ENCODE results near the gene AHNAK.
"Not testable (repeated sequence)": the region's sequence is repeated elsewhere in the genome, so short reads cannot be mapped to it uniquely, and the experiment has no call there.

The AHNAK gene

DNA sequence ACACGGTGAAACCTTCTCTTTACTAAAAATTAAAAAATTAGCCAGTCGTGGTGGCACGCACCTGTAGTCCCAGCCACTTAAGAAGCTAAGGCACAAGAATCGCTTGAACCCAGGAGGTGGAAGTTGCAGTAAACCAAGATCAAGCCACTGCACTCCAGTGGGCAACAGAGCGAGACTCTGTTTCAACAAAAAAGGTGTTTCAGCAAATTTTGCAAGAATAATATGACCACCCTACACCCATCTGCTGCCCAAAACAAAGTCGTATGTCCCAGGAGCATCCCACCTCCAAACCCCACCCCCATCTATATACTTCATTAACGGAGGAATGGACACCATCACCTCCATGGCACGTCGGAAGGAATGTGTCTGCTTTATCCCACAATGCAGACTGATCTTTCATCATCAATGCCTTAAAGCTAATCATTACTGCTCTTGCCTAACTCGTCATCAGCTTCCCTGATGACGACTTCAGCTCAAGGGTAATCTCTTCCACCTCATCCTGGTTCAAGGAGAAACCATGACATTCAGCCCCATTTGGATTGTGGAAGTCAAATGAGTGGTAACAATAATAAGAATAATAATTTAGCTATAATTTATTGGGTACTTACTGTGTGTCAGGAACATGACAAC, 93.7 kb downstream of the AHNAK start:
- DNase-seq, result no peak

DNA sequence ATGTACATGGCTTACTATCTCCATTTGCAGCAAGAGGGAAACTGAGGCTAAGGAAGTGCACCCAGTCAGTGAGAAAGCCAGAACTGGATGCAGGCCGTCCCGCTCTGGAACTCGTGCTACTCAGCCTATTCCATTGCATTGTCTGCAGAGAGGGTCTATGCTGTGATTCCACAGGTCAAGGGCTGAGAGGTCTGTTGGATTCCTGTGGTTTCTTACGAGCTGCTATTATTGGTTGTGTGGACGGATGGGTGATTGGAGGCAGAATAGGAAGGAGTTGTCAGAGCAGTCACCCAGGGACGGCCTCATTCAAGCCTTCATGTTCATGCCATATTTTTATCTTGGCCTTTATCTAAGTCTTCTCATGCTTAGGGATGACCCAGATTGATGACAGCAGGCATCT, 94.3 kb downstream of the AHNAK start:
- no peak for DNase-seq

DNA sequence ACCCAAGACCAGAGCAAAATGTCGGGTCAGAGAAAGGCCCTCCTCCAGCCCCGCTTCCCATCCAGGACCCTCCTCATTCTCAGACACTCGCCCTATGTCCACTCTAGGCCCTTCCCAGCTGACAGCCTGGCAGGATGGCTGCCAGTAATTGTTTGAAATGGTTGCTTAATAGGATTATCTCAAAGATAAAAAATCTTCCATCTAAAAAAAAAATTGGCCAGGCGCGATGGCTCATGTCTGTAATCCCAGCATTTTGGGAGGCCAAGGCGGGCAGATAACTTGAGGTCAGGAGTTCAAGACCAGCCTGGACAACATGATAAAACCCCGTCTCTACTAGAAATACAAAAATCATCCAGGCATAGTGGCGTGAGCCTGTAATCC, 95.4 kb downstream of the AHNAK start:
- DNase-seq, result no peak

DNA sequence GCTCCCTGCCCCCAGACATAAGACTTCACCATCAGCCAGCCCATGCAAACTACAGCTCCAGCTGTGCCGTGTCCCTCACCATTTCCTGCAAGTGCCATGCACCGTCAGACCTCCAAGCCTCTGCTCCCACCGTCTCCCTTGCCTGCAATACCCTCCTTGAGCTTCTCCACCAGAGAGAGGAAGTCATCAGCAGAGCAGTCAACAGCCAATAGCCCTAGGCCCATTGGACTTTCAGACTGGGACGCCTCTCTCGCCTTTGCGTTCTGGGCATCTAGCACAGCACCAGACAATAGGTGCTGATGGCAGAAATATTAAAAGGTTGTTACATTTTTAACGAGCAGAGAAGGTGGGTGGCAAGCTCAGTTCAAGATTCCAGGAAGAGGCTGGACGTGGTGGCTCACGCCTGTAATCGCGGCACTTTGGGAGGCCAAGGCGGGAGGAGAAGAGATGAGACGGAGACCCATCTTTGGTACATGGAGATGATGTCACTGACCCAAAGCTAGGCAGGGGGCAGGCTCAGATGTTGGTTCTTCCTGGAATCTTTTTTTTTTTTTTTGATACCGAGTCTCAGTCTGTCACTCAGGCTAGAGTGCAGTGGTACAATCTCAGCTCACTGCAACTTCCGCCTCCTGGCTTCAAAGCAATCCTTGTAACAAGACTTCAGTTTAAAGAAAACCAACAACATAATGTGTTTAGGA, 95.9 kb downstream of the AHNAK start:
- no peak for DNase-seq

DNA sequence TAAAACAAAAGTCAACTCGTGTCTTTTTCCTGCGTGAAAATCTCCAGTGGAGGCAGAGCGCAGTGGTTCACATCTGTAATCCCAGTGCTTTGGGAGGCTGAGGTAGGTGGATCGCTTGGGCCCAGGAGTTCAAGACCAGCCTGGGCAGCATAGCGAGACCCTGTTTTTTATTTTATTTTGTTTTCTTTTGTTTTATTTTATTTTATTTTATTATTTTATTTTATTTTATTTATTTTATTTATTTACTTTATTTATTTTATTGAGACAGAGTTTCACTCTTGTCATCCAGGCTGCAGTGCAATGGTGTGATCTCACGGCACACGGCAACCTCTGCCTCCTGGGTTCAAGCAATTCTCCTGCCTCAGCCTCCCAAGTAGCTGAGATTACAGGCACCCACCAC, 96.7 kb downstream of the AHNAK start:
- not testable (repeated sequence) for DNase-seq

DNA sequence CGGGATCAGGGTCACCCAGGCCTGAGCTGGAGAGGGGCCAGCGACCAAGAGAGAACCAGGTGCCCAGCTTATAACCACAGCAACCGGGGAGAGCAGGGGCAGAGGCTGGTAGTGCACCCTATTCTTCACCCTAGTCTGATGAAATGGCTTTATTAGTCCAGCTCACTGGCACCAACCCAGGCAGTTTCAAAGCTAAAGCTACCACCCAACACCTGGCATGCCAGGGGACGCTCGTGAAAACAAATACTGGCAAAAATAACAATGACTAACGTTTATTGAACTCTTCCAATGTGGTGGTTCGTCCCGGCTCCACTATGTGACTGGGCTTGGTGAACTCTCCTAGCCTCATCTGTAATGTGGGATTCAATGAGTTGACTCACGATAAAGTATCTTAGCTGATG, 97.2 kb downstream of the AHNAK start:
- no peak for DNase-seq

DNA sequence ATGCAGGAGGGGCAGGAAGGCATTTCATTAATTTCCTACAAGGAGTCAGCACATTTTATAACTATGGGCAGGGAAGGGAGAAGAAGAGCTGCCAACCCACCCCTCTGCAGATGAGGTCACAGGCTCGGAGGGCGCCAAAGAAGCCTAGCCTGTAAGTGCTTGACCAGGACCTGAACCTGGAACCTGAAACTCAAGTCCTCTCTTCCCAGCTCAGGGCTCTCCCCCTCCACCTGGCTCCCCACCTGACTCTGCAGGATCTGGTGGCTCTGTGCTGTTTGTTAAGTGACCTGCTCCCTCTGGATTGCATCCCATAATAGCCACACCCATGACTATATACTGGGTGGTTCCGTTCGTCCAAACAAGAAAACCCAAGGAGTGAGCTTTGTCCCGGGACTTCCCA, 100.5 kb downstream of the AHNAK start:
- DNase-seq, result no peak

DNA sequence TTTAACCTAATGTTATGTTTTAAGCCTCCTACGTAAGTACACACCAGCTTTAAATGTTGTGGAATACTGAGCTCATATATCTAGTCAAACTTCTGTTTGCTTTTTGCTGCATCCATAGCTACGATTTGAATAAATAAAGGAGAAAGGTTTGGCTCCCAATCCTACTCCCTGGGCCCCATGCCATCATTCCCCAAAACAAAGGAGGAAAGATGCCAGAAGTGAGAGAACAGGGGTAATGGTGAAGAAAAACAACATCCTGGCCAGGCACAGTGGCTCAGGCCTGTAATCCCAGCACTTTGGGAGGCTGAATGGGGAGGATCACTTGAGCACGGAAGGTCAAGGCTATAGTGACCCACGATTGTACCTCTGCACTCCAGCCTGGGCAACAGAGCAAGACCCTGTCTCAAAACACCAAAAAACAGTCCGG, 101.3 kb downstream of the AHNAK start:
- DNase-seq, result no peak

DNA sequence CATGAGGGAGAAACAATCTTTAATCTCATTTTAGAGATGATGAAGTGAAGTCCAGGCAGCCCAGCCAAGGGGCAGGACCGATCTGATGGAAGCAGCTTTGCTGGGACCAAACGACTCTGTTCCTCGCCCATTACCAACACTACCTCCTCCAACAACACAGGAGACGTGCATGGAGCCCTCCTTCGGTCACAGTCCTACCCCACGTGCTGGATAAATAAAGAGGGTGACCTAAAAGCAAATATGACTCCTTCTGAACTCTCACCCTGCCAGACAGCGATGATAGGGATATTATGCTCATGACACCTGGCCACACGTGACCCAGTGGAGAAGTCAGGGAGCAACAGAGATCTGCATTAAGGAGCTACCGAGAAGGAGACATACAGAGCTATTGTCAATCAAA, 101.8 kb downstream of the AHNAK start:
- no peak for DNase-seq

DNA sequence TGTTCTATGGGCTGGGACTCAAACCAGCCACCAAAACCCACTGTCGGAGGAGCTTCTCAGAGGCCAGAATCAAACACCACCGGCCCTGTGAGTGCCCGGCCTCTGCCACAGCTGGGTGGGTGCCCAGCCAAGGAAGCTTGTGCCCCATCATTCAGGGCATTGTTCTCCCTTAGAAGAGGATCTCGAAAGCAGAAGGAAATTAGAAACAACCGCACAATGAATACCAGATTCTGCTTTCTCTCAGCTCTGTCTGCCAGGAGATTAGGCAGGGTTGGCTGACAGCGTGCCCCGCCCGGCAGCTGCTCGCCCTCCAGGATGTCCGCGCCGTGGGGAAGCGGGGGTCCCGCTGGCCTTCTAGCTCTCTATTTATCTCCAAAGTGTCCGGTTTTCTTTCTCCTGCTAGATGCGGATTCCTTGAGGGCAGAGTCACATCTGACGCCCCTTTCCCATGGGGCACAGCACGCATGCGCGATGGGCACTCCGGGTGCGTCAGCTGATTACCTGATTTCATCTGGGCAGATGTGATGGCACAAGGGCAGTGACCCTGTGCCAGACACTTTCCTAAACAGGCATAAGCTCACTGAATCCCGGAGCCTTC, 102.3 kb downstream of the AHNAK start:
- DNase-seq, result peak; percentile 62

DNA sequence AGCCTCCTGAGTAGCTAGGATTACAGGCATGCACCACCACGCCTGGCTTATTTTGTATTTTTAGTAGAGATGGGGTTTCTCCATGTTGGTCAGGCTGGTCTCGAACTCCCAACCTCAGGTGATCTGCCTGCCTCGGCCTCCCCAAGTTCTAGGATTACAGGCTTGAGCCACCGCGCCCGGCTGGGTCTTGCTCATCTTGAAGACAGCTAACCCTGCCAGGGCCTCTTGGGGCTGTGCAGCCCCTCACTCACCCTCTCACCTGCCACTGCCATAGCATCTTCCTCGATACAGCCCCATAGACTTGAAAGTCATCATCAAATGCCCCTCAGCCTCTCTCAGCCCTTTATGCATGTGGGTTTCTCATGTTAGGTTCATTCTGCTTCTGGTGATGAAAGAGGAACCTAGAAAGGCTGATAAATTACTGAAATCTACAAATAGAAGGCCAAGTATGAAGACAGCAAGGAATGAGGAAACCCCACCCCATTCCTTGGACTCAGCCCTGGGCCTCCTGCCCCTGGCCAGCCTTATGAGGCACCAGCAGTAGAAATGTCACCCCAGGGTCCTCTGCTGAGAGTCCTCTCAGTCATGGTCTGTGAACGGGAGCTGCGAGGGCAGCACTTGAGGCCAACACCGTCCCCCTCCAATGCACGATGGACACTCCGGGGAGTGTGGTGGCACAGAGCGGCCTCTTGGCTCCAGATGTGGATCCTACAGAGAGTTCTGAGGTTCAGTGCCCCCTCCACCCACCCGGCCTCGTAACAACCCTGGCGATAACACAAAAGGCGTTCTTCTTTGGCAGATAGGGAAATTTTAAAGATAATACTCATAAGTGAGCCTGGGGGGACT, 103.0 kb downstream of the AHNAK start:
- no peak for DNase-seq

DNA sequence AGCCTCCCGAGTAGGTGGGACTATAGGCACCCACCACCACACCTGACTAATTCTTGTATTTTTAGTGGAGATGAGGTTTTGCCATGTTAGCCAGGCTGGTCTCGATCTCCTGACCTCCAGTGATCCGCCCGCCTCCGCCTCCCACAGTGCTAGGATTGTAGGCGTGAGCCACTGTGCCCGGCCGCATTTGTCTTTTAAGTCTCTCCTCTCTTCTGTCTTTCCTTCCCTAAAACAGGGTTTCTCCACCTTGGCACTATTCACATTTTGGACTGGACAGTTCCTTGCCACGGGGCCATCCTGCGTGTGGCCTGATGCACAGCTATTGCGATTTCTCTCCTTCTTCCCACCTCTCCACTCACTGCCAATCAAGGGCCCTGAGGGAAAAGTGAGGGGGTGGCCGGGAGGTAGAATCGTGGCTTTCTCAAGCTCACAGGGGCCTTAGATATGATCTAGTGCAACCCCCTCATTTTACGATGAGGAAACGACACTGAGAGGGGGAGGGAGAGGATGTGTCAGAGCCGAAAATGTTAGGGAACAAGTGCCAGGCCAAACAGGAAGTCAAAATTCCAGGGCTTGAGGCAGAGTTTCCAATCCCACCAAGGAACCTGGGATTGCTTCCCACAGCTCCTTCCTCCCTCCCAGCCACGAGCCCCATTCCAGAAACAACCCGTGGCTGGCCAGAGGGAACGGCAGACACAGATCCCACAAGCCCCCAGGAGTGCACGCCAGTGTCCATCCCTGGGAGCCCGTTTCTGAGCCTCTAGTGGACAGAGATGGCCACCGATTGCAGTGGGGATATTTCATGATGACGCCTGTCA, 106.6 kb downstream of the AHNAK start:
- DNase-seq, result no peak

DNA sequence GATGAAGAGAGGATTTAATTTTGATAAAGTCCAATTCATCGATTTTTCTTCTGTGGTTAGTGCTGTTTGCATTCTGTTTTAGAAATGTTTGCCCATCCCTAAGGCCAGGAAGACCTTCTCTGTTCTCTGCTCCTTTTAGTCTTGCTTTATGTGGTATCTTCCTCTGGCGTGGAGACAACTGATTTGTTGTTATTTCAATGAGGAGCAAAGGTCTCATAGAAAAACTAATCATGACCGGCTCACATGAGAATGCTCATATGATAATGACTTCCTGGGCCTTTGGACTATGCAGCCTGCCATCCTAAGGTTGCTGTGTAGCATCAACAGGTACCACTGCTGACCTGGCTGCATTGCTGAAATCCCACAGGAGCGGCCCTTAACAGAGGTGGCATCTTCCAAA, 108.0 kb downstream of the AHNAK start:
- no peak for DNase-seq

DNA sequence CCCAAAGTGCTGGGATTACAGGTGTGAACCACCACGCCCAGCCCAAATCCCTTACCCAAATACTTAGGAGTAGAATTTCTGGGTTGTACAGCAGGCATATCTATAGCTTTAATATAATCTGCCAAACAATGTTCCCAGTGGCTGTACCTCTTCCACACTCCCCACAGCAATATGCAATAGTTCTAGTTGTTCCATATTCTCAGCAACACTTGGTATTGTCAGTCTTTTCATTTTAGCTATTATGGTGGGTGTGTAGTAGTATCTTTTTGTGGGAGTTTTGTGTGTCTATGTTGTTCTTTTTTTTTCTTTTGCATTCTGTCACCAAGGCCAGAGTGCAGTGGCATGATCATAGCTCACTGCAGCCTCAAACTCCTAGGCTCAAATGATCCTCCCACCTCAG, 109.0 kb downstream of the AHNAK start:
- DNase-seq, result no peak

DNA sequence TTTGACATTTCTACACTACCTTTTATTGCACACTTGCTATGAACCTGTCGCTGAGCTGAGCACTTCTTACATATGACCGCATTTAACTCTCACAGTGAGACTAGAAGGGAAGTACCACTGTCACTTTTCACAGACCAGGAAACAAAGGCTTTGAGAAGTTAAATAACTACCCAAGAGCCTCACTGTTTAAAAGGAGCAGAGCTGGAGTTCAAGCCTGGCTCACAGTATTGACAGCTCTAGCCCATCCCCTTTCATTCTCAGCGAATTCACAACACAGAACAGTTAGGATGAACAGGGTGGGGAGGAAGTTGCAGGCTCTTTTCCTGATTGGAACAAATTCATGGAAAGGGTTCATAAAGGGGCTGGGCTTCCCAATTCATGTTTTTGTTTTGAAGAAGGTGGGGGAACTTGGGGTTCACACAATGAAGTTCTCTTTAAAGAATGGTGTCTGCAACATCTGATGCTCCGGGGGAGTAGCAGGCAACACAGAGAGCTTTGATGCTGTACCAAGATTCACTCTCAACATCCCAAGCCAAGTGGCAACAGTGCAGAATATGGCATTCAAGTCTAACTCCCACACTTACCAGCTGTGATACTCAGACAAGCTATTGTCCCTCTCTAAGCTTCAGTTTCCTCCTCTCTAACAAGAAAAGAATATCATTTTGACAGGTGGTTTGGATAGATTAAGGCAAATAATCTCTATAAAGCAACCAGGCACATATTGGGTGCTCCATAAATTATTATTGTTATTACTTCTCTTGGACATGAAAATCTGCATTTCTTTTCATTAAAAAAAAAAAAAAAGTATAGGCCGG, 110.6 kb downstream of the AHNAK start:
- DNase-seq, result no peak

DNA sequence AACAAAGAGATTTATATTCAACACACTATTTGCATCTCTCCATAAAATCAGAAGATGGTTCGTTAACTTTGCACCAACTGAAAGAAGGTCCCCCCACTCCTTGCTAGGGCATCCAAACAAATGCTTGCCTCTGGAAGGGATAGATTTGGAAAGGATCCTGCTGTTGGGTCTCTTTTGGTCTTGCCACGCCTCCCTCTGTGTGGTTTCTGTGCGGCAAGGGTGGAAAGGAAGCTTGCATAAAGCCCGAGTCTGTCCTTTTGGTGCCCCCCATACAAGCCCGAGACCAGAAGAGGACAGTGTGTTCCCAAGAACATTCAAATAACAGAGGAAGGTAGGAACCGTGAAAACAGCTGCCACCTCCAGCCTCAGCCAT, 112.7 kb downstream of the AHNAK start:
- no peak for DNase-seq

DNA sequence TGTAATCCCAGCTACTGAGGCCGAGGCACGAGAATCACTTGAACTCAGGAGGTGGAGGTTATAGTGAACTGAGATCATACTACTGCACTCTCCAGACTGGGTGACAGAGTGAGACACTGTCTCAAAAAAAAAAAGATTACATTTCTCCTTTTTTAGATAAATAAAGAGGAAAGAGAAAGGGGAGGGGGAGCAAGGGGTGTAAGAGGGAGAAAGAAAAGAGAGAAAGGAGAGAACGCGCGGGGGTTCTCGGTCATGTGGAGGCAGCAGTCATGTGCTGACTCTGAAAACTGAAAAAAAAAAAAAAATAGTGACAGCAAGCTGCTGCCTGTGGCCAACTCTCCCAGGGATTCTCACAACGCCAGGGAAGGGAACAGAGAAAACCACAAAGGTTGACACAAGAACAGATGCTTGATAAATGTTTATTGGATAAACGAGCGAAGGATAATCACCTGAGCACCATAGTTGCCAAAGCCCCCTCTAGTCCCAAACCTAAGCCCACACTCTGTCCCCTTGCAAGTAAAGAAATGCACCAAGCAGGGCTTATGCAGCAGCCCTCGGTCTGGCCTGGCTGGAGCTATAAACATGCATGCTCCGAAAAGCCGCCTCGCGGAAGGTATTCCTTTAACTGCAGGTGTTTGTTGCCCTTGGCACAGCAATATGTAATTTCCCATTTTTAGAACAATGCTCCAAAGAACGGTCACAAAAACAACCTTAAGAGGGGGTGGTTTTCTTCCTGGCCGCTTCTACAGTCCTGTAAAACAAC, 113.3 kb downstream of the AHNAK start:
- no peak for DNase-seq

DNA sequence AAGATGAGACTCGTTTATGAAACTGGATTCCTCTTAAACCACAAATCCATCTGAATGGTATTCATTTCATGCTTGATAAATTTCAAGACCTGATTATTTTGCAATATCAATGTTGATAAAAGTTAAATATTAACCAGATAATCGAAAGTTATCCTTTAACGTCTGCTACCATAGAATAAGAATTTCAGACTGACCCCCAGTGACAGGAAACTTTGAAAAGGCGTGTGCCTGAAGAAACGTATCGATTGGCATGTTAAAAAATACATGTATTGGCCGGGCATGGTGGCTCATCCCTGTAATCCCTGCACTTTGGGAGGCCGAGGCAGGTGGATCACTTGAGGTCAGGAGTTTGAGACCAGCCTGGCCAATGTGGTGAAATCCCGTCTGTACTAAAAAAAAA, 113.9 kb downstream of the AHNAK start:
- DNase-seq, result no peak

DNA sequence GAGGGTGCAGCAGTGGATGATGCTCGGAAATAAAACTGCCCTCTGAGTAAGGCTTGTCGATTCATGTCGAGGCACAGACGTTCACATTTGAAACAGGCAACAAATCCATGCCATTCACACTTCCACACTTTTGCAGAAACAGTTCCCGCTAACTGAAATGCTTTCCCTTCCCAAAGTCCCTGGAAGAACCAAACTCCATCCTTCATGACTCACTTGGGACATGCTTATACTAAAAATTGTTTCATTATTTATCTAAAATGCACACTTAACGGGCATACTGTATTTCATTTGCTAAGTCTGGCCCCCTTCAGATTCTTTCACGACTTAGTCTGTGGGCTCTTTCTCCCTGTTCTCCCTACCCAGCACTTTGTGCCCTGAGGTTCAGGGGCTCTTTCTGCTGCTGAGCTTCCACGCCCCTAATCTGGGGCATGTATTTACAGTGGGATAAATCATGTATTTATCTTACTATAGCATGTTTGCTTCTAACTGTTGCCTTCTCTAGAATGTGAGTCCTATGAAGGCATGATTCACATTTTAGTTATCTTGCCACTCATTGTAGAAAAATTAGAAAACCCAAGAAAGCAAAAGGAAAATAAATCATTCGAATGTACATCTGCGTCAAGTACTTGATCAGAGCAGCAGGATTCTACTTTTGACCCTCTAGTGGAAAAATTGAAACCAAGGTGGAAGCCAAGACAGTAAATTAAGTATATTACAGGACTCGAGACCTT, 115.3 kb downstream of the AHNAK start:
- DNase-seq, result no peak

DNA sequence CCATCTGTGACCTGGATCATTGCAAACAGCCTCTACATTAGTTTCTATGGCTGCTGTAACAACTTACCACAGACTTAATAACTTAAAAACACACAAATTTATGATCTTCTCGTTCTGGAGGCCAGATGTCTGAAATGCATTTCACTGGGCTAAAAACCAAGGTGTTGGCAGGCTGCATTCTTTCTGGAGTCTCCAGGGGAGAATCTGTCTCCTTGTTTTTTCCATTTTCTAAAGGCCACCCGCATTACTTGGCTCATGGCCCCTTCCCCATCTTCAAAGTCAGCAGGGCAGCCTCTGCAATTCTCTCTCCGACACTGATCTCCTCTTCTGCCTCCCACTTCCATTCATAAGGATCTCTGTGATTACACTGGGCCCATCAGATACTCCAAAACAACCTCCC, 116.2 kb downstream of the AHNAK start:
- no peak for DNase-seq
